Keratinocyte (primary cell): ENCODE measurements around the gene FAM53B.

Source experiments
- CTCF ChIP-seq, 3 experiments: IDR thresholded peaks in 1 of 3; conservative IDR thresholded peaks in 1 of 3; optimal IDR thresholded peaks in 1 of 3; 2 replicates in 2 of 3; 3 replicates in 1 of 3; pipeline versions ENCODE3 to v1.5.1; 2011; ENCODE audit warnings: low read length in 3 of 3, mild to moderate bottlenecking in 3 of 3, moderate library complexity in 2 of 3, control low read depth in 1 of 3, inconsistent platforms in 1 of 3; ENCODE audit not compliant: insufficient read depth in 2 of 3; ENCODE audit errors: extremely low read depth in 1 of 3
- EZH2 ChIP-seq: IDR thresholded peaks from one replicate; pipeline ENCODE4 v1.6.1; 2012; ENCODE audit warnings: inconsistent platforms, mild to moderate bottlenecking, low read length, moderate library complexity

- TF ChIP-seq CTCF (optimal IDR thresholded peaks at IDR 0.05 in 1 of 3, IDR thresholded peaks at IDR 0.05 in 1 of 3, conservative IDR thresholded peaks at IDR 0.05 in 1 of 3; ENCODE audit: extremely low read depth in 1 of 3, insufficient read depth in 2 of 3, low read length in 3 of 3): no peak
- no peak for TF ChIP-seq EZH2
Measured at GRCh38 chr10:124636271-124636995, 107.7 kb downstream of the FAM53B start.
